ENCODE measurements around the gene HIVEP1. TPM values are rescaled to one million over a fixed set of nuclear protein-coding genes. Genes with fewer than 3 reads are reported as not detected.

Gene HIVEP1
- polyA plus RNA-seq, 1 of the 3 experiments (the other 2 are of a cell fraction) = 7.7 TPM

DNA sequence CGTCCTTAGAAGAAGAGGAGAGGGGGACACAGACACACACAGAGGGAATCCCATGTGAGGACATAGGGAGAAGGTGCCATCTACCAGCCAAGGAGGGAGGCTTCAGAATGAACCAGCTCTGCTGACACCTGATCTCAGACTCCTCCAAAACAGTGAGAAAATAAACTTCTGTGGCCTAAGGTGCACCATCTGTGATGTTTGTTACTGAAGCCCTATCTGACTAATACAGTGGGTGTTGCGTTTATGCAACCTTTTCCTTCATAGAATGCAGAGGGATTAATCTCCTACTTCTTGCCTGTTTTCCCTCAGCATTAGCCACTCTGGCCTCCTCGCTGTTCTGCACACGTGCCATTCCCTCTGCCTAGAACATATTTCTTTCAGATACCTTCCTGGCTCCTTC, 196.6 kb downstream of the HIVEP1 start (continued):
- TF ChIP-seq NRF1 (IDR thresholded peaks at IDR 0.05; ENCODE audit: low read depth, low read length) = no peak
- no peak for TF ChIP-seq SIN3A (IDR thresholded peaks at IDR 0.05; ENCODE audit: borderline replicate concordance, low read depth, low read length)
- no peak for TF ChIP-seq RFX5 (IDR thresholded peaks at IDR 0.05; ENCODE audit: low read length)
- no peak for TF ChIP-seq FOXJ3 (CRISPR knock-in tag; IDR thresholded peaks at IDR 0.05)
- no peak for TF ChIP-seq CHD2 (IDR thresholded peaks at IDR 0.05; ENCODE audit: low read length, partially characterized antibody)
- no peak for TF ChIP-seq NFIC (IDR thresholded peaks at IDR 0.05; ENCODE audit: borderline replicate concordance)
- TF ChIP-seq, protein P1, sequence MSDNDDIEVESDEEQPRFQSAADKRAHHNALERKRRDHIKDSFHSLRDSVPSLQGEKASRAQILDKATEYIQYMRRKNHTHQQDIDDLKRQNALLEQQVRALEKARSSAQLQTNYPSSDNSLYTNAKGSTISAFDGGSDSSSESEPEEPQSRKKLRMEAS (IDR thresholded peaks at IDR 0.05; ENCODE audit: low read depth) = no peak
- TF ChIP-seq GATA2 (CRISPR knock-in tag; IDR thresholded peaks at IDR 0.05) = no peak
- TF ChIP-seq, protein P2, sequence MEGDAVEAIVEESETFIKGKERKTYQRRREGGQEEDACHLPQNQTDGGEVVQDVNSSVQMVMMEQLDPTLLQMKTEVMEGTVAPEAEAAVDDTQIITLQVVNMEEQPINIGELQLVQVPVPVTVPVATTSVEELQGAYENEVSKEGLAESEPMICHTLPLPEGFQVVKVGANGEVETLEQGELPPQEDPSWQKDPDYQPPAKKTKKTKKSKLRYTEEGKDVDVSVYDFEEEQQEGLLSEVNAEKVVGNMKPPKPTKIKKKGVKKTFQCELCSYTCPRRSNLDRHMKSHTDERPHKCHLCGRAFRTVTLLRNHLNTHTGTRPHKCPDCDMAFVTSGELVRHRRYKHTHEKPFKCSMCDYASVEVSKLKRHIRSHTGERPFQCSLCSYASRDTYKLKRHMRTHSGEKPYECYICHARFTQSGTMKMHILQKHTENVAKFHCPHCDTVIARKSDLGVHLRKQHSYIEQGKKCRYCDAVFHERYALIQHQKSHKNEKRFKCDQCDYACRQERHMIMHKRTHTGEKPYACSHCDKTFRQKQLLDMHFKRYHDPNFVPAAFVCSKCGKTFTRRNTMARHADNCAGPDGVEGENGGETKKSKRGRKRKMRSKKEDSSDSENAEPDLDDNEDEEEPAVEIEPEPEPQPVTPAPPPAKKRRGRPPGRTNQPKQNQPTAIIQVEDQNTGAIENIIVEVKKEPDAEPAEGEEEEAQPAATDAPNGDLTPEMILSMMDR (IDR thresholded peaks at IDR 0.05) = no peak
- no peak for TF ChIP-seq FOSL2 (IDR thresholded peaks at IDR 0.05; ENCODE audit: borderline replicate concordance, low read depth)
- no peak for TF ChIP-seq TCF12 (IDR thresholded peaks at IDR 0.05)

Other genes with a start within 250 kb of the HIVEP1 start
- gene ADTRP, start 233.5 kb upstream of the HIVEP1 start, polyA plus RNA-seq (2012; rRNA removed) = 0.84 and 1.2 TPM in 2 replicates

Data from SK-N-SH (cell line).